ENCODE data around the gene TMEM205.
A peak's percentile ranks its signal among the peaks of the same experiment; 100 is the strongest.

Gene TMEM205

DNA sequence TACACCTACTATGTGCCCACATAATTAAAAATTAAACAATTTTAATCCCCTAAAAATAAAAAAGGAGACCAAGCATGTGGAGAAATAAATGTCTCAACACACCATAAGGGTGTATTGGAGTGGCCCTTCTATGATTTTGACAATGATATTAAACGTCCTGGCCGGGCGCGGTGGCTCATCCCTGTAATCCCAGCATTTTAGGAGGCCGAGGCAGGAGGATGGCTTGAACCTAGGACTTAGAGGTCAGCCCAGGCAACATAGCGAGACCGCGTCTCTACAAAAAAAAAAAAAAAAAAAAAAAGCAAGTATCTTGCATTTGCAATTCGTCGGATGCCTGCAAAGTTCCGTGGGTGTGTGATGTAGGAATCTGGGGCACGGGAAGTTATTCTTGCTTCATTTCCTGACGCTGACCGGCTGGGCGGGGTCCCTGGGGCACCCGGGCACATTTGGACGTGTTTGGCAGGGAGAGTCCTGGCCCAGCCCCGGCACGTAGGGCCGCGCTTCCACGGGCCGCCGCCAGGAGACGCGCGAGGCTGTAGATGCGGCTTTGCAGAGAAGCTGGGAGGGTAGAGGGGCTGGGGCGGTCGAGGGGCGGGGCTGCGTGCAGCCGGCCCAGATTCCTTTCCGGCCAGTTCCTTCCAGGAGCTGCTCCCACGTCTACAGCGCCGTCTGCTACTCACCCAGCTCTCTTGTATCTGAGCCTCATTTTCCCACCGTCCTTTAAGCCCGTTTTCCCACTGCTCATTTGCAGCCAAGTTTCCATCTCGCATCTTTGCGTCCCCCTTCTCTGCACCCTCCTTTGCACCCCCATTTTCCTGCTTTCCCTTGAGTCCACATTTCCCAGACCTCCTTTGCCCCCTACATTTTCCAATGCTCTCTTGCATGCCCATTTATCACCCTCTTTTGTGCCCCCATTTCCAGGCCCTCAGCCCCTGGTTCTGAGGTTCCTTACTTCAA lies 52.4 kb downstream of the TMEM205 start:
- FAIRE-seq (no peak), DNase-seq (ENCODE audit: insufficient read length, low spot score) (peak; percentile 78)
- TF ChIP-seq CTCF (IDR thresholded peaks at IDR 0.05; ENCODE audit: insufficient read depth, missing control alignments) = peak; percentile 83

Data from D721Med (cell line).